HG03135 (cell line): ENCODE measurements around the gene ADIPOQ.
"Not testable (repeated sequence)": the region's sequence is repeated elsewhere in the genome, so short reads cannot be mapped to it uniquely, and the experiment has no call there.

Source experiments
- ATAC-seq: cut with Tn5 transposase; IDR thresholded peaks from one replicate; pipeline ENCODE4 v1.9.1; 2021; ENCODE audit warnings: mild to moderate bottlenecking, moderate library complexity; ENCODE audit not compliant: unreplicated experiment

Gene ADIPOQ

DNA sequence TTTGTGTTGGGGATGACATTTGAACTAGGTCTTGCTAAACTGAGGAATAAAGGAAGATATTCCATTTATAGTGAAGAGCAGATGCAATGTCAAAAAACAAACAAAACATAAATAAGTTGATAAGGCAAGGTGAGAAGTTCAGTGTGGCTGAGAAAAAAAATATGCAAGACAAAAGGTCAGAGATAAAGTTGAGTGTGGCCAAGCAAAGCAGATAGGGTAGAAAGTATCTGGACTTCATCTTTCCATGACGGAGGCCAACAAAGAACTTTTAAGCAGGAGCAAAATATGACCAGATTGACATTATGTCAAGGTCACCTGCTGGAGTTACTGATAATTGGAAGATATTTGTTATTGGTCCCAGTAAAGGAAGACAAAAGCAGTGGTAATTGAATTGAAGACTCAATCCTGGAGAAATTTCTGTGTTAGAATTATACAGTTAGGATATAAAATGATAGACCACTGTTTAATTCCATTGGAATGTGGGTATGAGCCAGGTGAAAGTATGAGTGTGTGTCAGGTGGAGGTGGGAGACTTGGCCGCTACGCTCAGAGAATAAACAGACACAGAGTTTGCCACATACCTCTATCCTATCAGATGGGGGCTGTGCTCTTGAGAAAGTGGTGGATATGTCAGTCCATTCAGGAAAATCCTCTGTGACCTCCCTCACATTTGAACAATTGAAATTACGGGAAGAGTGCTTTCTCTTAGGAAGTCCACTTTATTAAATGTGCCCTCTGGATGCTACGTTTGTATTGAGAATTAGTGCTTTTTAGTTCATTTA lies 28.1 kb downstream of the ADIPOQ start:
- ATAC-seq = no peak

DNA sequence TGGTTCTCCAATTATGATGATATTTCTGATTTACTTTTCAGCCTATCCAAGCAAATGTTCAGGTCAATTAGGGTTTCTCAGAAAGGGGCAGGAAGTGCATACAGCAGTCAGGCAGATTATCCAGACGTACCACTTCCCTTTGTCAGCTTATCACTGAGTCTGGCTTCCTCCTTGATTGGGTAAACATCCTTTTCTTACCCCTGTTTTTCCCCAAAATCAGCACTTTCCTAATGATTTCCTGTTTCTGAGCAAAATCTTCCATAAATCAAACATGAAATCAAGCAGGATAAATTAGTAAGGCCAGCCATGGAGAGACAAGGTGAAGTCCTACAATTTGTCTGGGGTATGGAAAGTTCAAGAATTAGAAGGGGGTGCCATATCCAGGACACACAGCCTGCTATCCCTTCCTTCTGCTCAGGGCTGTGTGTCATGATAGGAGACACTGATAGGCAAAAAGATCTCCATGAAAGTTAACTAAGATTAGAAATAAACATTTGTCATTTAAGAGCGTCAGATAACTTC lies 29.0 kb downstream of the ADIPOQ start:
- ATAC-seq = no peak

GRCh38 chr3:186873796-186874195 lies 31.3 kb downstream of the ADIPOQ start:
- not testable (repeated sequence) for ATAC-seq

- ATAC-seq = not testable (repeated sequence)
Measured at GRCh38 chr3:186874216-186874615, 31.7 kb downstream of the ADIPOQ start.

GRCh38 chr3:186874841-186875240 lies 32.3 kb downstream of the ADIPOQ start:
- ATAC-seq = not testable (repeated sequence)

DNA sequence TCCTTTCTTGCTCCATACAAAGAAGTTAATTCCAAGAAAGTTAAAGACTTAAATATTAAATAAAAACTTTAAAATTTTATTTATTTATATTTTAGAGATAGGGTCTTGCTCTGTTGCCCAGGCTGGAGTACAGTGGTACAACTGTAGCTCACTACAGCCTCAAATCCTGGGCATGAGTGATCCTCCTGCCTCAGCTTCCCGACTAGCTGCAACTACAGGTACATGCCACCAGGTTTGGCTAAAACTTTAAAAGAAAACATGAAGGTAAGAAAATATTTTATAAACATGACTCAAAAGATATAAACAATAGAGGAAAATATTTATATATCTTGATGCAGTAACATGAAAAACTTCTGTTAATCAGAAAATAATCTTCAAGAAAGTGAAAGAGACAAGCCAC lies 33.2 kb downstream of the ADIPOQ start:
- no peak for ATAC-seq

DNA sequence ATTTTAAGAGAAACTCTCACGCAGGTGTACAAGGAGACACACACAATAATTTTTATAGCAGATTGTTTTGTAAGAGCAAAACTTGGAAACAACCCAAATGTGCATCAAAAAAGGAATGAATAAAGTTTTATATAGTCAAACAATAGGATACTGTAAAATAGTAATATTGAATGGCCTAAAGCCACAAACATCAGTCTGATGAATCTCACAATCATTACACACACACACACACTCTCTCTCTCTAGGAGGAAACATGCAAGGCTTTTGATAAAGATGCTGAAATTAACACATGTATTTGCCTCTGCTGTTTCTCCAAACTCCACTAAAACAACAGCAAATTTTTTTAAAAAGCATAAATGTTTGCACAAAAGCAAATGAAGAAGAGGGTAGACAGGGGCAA lies 37.3 kb downstream of the ADIPOQ start:
- no peak for ATAC-seq

DNA sequence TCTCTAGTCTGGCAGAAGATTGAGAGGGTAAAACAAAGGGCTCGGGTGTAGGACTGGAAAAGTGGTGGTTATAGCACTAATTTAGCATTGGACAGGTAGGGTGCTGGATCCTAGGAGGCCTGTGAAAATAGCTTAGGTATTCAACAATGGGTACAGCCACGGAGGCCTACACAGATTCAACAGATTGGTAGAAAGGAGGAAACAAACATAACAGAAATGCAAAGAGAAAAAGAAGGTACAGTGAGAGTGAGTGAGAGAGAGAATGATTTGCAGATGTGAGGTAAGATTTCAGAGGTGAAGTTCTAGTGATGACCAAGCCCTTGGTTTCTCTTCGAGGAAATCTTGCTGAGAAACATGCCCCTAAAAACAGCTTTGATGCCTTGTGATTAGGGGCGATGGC lies 37.9 kb downstream of the ADIPOQ start:
- no peak for ATAC-seq

- no peak for ATAC-seq
Measured at GRCh38 chr3:186882150-186882524, 39.6 kb downstream of the ADIPOQ start.

DNA sequence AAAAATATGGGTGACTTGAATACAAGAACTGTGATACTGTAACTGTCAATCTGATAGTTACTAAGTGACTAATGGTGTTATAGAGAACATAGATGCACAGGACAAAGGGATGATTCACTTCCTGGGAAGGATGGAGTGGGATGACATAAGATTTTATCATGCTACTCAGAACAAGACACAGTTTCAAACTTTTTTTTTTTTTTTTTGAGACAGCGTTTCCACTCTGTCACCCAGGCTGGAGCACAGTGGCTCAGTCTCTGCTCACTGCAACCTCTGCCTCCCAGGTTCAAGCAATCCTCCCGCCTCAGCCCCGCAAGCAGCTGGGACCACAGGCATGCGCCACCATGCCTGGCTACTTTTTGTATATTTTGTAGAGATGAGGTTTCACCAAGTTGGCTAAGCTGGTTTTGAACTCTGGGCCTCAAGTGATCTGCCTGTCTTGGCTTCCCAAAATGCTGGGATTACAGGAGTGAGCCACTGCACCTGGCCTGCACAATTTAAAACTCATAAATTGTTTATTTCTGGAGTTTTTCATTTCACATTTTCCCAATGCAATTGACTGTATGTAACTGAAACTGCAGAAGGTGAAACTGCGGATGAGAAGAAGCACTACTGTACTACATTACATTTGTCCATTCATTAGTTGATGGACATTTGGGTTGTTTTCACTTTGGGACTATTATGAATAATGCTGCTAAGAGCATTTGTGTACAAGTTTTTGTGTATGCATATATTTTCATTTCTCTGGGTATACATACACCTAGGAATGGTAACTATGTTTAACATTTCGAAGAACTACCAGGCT lies 40.6 kb downstream of the ADIPOQ start:
- no peak for ATAC-seq

- ATAC-seq = no peak
Measured at GRCh38 chr3:186883686-186884058, 41.2 kb downstream of the ADIPOQ start.

DNA sequence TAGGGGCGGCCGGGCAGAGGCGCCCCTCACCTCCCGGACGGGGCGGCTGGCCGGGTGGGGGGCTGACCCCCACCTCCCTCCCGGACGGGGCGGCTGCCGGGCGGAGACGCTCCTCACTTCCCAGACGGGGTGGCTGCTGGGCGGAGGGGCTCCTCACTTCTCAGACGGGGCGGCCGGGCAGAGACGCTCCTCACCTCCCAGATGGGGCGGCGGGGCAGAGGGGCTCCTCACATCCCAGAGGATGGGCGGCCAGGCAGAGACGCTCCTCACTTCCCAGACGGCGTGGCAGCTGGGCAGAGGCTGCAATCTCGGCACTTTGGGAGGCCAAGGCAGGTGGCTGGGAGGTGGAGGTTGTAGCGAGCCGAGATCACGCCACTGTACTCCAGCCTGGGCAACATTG lies 42.4 kb downstream of the ADIPOQ start:
- not testable (repeated sequence) for ATAC-seq

DNA sequence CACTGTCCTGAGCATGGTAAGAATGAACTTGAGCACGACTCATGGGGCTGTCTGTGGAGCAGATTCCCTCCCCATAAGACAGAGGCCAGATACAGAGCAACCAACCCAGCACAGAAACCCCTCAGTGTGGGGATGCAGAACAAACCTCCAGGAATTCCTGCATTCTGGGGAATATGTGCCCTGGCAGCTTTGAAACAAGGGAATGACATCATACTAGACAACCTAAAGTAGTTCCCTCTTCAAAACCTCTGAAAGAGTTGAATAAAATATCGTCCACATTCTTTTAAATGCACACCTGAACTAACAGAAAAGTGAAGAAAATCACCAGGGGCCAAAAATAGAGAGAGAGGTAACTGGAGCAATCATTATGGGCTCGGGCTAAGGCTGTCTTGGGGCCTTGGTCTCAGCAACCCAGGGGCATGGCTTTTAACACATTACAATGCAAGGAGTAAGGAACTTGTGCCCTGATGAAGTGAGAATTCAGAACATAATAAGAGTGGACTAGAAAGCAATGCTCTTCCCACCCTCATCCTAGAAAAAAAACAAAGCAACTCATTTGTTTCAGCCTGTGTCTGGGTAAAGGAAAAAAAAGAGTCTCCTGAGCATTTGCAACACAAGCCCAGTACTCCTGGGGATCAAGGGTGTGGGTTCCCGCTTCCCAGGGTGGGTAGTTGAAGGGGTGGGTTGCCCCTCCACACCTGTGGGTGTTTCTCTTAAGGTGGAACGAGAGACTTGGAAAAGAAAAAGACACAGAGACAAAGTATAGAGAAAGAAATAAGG lies 43.9 kb downstream of the ADIPOQ start:
- no peak for ATAC-seq

DNA sequence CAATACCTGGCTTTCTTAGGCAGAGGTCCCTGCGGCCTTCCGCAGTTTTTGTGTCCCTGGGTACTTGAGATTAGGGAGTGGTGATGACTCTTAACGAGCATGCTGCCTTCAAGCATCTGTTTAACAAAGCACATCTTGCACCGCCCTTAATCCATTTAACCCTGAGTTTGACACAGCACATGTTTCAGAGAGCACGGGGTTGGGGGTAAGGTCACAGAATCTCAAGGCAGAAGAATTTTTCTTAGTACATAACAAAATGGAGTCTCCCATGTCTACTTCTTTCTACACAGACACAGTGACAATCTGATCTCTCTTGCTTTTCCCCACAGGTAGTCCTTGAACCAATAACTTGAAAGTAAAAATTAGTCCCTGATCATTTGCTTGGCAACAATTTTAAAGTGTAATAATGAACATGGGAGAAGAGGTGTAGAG lies 45.0 kb downstream of the ADIPOQ start:
- not testable (repeated sequence) for ATAC-seq

DNA sequence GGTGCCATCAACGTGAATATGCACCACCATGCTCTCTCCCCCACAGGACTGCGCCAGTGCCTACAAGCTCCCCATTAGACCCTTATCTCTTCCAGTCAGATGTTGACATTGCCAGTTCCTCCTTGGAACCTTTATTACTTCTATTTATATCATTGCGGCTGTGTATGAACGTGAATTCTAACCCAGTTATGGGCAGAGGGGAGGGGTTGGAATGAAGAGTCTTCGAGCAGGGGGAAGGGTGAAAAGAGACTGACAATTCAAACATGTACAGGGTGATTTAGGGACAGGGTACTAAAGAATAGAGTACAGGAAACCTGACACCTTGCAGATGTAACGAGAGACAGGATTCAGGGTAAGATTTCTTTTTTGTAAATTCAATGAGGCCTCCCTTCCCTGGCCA lies 46.1 kb downstream of the ADIPOQ start:
- no peak for ATAC-seq

- ATAC-seq = not testable (repeated sequence)
Measured at GRCh38 chr3:186889698-186890097, 47.2 kb downstream of the ADIPOQ start.

DNA sequence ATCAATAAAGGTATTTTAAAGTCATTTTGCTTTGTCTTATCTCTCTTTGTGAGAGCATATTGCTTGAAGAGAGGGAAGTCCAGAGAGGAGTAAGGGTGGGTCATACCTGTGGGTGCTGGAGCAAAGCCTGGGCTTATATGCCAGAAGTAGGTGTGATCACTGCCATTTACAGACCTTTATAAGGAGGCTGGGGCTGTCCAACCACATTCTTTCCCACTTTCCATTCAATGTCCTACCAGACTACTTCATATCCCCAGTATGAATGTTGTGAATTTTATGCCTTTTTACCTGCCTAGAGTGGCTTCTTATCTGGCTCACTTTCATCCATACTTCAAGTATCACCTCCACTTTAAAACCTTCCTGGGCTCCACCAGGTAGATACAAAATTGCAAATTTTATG lies 48.4 kb downstream of the ADIPOQ start:
- no peak for ATAC-seq

DNA sequence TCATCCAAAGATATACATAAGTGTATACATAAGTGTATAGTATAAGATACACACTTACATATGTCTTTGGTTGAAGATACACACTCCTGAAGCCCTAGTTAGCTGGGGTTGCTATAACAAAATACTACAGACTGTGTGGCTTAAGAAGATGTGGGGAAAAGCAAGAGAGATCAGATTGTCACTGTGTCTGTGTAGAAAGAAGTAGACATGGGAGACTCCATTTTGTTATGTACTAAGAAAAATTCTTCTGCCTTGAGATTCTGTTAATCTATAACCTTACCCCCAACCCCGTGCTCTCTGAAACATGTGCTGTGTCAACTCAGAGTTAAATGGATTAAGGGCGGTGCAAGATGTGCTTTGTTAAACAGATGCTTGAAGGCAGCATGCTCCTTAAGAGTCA lies 50.6 kb downstream of the ADIPOQ start:
- ATAC-seq = not testable (repeated sequence)

GRCh38 chr3:186895406-186895805 lies 52.9 kb downstream of the ADIPOQ start:
- ATAC-seq = no peak

- no peak for ATAC-seq
Measured at GRCh38 chr3:186896006-186896405, 53.5 kb downstream of the ADIPOQ start.

GRCh38 chr3:186896875-186897274 lies 54.4 kb downstream of the ADIPOQ start:
- ATAC-seq = no peak
